Left hindlimb (tissue), 1 donor: ENCODE data around the gene VAV3.
"Not testable (repeated sequence)": the region's sequence is repeated elsewhere in the genome, so short reads cannot be mapped to it uniquely, and the experiment has no call there.

Experiments
- DNase-seq: peaks from one replicate; pipeline ENCODE4 v3.0.0-alpha.2; 2018

VAV3 gene

DNA sequence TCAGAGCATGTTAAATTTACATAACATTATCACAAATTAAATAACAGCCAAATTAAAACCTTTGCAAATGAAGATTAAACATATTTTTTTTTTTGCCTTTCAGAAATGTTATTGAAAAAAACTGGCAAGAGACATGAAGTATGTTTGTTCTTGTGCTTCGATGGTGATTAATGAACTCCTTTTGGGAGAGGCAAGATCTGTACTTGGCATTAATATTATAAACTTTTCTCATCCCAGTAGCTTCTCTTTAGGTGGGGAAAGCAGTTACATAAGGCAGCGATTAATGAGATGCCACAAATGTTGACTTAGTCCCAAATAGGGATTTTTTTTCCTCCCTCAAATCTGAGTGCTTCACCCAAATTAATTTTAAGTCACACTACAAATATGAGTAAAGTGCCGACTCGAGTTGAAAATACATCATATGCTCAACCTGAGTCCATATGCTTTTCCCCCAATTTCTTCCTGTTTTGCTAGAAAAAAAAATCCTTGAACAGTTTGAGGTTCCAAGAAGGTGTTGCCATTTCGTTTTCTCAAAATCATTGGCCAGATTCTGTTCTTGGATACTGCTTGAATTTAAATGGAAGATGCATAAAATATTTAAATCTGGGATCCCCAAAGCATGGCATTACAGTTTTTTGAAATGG, 294.5 kb downstream of the VAV3 start:
- no peak for DNase-seq

- no peak for DNase-seq
Observed at GRCh38 chr1:107669996-107670395, 295.0 kb downstream of the VAV3 start.

DNA sequence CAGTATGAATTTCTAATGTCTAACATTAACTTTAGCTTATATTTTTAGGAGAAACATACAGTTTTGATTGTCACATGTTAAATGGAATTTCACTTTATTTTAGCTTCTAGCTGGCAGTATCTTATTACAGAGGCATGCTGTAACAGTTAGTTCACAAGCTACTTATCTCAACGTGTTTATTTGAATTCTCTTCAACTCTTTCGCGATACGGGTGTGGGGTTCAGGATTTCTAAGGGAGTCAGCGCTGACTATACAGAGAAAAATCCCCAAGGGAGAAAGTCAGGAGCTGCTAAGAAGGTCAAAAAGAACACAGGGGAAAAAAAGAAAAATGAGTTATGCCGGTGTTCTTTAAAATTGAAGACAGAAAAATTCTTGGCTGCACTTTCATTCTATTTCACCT, 296.2 kb downstream of the VAV3 start:
- DNase-seq = no peak

DNA sequence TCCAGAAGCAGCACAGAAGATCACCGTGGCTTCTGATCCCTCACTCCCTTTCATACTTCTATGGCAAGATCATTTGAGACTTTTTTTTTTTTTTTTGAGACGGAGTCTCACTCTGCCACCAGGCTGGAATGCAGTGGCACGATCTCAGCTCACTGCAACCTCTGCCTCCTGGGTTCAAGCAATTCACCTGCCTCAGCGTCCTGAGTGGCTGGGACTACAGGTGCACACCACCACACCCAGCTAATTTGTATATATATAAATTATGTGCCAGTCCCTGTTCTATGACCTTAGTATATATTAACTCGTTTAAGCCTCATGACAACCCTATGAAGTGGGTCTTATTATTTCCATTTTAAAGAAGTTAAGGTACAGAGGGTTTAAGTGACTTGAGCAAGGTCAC, 298.5 kb downstream of the VAV3 start:
- DNase-seq = no peak

DNA sequence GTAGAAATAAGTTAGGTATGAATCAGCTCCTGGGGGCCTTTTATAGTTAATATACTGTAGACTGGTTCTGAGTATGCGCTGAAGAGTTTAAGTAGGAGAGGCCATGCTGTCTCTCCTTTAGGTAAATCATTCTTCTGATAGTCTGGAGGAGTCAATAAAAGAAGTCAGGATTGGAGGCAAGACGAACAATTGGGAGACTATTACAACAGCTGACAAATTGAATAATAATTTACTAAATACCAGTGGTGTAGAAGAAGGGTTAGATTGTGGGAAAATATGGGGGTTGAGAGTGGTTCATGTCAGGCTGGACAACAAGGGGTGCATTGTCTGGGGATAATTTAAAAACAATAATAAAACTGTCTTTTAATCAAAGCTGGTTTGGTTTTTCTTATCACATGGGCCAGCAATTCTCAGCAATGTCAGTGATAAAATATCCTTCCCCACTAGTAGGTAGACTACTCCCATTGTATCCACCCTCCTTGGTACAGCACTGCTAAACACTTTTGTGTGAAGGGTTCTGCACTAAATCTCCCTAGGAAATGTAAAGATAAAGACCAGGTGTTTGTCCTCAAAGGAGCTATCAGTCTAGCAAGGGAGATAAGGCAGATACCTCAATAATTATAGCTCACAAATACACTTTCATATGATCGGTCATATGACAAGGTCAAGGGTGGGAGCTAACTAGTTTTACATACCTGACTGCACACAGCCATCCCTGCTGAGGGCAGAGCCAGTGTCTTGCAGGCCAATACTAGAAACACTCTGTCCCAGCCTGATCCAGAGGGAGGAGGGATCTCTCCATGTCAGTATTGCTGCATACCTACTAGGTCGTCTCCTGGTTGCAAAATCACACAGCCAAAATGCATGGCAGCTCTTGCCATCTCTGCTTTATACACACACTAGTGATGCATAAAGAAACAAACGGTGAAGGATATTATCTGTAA, 299.7 kb downstream of the VAV3 start:
- no peak for DNase-seq

- no peak for DNase-seq
Observed at GRCh38 chr1:107662971-107663370, 302.0 kb downstream of the VAV3 start.

GRCh38 chr1:107661158-107661557, 303.8 kb downstream of the VAV3 start:
- no peak for DNase-seq

- DNase-seq = no peak
Observed at GRCh38 chr1:107659961-107660360, 305.0 kb downstream of the VAV3 start.

DNA sequence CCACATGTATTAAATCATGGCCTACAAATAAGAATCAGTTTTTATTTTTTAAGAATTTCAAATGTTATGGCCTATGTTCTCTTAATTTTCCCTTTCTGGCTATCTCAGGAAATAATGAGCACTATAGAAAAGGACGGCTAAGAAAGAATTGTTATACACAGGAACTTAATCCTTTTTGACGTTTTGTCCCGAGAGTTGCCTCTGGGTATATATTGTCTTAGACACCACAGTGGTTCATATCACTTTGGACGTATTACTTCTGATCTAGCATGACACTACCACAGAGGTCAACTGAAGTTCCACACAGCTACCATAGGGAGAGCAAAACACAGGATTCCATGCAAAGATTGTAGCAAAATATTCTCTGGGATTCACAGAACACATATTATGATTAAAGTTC, 307.6 kb downstream of the VAV3 start:
- DNase-seq = no peak

GRCh38 chr1:107653765-107654164, 311.2 kb downstream of the VAV3 start:
- DNase-seq = no peak

DNA sequence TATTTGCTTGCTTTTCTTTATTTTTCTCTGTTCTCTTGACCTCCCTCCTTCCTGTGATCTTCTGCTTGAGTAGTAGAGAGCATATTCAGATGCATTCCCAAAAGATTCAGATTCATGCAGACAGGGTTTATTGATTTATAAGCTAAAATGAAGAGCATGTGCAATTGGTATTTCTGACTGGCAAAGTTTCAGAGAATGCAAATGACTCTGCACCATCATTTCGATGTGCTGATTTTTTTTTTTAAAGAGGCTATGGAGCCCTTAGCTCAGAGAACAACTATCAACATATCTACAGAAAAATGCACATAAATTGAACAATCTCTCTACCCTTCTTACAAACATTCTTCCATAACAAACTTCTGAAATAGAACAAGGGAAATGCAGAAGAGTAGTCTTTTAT, 312.0 kb downstream of the VAV3 start:
- no peak for DNase-seq

DNA sequence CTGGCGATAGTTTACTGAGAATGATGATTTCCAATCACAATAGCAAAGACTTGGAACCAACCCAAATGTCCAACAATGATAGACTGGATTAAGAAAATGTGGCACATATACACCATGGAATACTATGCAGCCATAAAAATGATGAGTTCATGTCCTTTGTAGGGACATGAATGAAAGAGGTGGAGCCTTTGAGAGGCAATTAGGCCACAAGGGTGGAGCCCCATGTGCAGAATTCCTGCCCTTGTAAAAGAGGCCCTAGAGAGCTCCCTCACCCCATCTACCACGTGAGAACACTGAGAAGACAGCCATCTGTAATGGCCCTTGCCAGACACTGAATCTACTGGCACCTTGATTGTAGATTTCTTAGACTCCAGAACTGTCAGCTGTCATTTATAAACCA, 314.2 kb downstream of the VAV3 start:
- not testable (repeated sequence) for DNase-seq

DNA sequence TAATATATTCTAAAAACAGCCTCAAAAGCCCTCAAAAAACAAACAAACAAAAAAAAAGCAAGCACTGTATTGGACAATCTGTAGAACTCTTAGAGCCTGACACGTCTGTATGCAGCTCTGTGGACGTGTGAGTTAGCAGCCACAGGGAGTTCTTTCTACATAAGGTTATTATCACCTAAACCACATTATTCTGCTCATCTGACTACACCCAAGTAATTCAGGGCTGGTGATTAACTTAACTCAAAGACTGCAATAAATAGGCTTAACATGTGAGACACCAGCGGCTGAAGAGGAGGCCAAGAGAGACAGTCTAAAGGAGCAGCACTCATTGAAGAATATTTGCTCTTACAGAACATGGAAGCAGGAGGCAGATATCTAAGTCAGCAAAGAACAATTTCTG, 316.0 kb downstream of the VAV3 start:
- DNase-seq = no peak

DNA sequence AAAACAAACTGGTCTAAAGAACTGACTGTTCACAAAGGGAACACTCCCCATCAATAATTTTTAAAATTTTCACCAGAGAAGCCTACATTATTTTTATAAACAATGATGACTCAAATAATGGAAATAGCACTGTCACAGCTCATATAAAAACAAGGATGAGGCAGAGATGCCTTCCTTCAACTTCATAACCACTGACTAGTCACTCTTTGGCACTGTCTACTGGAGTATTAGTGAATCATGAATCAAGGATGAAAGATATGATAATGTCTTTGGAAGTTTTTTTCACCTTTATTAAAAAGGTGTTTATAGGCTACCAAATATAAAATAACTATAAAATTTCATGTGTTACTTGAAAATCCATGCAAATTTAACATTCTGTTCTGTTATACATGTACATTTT, 316.9 kb downstream of the VAV3 start:
- DNase-seq = no peak

DNA sequence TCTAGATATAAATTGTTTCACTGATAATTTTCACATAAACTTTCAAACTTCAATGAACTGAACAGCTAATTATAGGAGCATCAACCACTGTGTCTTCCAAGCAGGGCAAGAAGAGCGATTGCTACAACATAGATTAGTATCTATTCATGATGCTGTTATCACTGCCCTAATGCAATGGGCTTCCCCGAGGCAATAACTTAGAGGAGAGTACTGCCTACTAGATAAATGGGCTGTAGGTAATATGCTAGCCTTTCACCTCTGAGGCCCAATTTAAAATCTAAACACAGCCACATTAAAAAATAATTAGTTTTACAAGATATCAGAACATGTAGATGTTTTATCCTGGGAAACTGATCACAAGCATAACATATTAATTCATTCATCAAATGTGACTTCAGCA, 318.0 kb downstream of the VAV3 start:
- no peak for DNase-seq

DNA sequence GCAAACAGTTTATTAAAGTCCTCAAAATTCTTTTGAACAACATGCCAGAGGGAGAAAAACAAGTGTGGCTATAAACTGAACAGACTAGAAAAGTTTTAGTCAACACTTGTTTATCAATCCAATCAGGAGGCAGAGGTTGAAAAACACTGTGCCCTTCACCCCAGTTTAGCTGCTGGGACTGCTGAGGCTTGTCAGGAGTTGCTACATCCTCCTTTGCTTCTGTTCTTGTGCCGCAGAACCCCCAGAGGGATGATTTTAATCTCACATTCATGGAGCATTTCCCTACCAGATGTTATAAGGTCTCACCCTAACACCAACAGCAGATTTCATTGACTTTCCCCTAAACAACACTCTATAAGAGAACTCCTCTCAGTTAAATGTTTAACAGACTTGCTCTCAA, 321.2 kb downstream of the VAV3 start:
- no peak for DNase-seq

GRCh38 chr1:107640207-107640606, 324.8 kb downstream of the VAV3 start:
- no peak for DNase-seq

- DNase-seq = no peak
Observed at GRCh38 chr1:107637101-107637500, 327.9 kb downstream of the VAV3 start.

GRCh38 chr1:107633596-107633995, 331.4 kb downstream of the VAV3 start:
- DNase-seq = no peak

DNA sequence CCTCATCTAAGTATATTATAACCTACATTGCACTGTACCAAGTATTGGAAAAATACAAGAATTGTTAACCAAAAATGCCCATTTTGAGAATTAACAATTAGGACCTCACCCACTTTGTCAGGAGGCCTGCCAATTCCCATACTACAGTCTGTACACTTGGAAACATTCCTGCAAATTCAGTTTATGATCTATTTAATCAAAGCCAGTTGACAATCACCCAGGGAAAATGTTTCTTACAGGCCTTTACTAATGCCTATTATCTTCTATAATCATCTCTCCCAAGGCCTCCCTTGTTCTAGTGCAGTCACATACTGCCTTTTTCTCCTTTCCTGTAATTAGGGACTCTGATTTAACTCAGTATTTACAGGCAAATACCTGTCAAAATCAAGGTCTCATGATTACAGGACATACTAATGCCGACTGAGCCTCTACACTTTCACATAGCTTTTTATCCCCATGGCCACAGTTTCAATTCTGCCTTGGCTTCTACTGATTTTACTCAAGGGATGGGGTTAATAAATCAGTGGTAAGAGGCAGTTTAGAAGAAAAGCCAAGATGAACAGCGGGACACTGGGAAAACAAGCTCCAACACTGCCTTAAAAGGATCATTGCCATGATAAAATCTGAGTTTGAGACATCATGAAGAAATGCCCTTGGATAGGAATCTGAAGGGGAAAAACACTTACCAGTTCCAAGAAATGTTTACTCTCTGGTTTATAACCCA, 338.7 kb downstream of the VAV3 start:
- no peak for DNase-seq

DNA sequence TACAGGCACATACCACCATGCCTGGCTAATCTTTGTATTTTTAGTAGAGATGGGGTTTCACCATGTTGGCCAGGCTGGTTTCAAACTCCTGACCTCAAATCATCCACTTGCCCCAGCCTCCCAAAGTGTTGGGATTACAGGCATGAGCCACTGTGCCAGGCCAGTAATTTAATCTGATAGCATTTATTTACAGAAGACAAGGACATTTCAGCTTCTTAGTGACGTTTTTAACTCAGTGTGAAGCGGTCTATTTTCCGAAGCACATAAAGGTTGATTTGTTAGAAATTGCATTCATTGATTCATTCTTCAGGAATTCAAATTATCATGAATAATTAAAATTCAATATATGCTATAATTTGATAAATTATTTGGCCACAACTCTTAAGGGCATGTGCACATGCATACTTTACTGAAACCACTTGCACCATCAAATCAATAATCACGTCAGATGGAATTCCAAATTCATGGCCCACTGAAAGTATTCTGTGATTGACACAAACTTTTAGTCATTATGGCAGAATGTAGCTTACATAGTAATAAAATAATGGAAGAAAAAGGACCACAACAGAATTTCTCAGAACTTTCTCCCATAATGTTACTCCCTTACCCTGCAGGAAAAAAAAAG, 339.5 kb downstream of the VAV3 start:
- no peak for DNase-seq

DNA sequence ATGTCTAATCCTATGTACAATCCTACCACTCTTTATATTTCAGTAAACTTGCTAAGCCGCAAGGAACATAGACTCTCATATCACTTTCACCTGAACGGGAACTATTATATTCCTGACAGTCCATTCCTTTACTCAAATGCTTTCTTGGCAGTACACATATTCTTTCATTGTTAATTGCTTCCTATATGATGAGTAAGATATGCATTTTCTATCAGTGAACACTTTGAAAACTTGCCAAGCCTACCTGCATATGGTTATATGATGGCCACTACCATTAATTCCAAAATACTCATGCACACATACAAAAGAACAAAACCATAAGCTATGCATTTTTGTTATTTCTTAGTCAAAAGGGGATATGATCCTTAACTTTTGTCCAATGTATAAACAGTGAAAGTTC, 341.5 kb downstream of the VAV3 start:
- no peak for DNase-seq

- DNase-seq = no peak
Observed at GRCh38 chr1:107622966-107623365, 342.0 kb downstream of the VAV3 start.
